HT1080 (cell line): Measurements from ENCODE around the gene MTG2. TPM values are rescaled to one million over a fixed set of nuclear protein-coding genes. Genes with fewer than 3 reads are reported as not detected.

Experiments
- DNase-seq: peaks from one replicate; pipeline ENCODE4 v3.0.0-alpha.2; 2015; ENCODE audit warnings: low read depth
- total RNA-seq: library from RNA; depleted of rRNA; stranded (reverse); fragments of >200 nt; shearing (Covaris generic); gene quantifications from 2 replicates; pipeline ENCODE4 v1.2.3, GENCODE V29; 2014

MTG2 gene
- total RNA-seq, 1 experiment from 2014 or later: 39.1 TPM

DNA sequence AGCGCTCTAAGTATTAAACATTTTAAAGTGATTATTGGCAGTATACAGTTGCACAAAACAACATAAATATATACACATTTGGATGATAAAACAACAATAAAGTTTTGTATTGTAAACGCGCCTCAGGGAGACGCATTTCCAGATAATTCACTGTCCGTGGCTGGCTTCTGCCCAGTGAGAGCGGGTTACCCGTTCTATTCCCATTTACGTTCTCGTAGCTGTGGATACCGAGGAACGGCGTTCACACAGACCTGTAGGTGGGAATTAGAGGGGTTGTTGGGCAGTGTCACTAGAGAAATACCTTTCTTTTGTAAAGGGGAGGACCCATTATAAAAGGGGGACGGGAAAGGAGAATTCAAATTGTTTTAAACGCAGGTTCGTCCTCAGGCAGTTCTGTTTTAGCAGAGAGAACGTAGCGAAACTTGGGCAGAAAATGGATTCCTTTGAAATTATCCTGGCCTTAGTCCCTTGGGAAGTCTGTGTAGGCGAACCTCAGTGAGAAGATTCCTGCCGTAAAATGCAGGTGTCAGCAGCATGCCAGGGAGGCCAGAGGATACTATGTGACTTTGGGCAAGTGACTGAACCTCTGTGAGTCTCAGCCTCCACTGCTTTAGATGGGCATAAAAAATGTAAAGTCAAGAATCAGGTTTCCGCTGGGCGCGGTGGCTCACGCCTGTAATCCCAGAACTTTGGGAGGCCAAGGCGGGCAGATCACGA is 756 bp downstream of the MTG2 start:
- DNase-seq: no peak

DNA sequence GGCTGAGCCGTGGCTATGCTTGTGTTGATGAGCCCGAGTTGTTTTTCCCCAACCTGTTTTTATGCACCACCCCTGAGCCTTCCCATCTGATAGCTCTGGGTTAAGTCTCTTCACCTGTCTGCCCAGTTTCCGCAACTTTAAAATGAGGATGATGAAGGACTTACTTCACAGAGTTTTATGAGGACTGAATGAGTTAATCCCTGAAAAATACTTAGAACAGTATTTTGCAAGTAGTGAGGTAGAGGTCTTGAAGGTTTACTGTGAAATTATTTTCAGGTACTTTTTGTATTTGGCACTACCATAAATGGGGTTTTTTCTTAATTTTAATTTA is 3.2 kb downstream of the MTG2 start:
- no peak for DNase-seq

DNA sequence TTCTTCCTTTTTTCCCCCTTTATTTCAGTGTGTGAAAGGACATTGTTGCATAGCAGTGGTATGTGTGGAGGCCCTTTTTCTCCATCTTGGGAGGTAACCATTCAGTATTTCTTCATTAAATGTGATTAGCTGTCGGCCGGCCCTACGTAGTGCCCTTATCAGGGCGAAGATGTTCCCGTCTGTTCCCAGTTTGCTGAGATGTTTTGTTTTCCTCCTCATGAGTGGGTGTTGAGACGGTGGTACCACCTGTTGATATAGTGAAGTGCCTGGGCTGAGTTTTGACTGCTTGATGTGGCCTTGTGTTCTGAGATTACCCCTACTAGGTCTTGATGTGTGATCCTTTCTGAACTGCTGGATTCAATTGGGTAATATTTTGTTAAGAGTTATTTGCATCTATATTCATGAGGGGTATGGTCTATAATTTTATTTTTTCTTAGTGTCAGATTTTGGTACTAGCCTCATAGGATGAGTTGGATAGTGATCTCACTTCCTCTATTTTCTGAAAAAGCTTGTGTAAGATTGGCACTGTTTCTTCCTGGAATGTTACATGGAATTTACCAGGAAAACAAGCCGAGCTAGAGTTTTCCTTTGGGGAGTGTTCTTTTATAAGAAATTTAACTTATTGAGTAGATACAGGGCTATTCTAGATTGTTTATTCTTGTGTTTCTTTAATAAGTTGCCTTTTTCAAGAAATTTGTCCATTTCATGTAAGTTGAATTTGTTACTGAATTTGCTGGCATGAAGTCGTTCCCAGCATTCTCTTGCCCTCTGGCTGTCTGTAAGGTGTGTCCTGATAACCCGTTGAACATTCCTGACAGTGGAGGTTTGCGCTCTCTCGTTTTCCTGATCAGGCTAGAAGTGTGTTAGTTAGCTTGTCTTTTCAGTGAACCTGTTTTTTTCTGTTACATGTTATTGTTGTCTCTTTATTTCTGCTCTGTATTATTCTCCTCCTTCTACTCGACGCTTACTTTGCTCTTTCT is 4.3 kb downstream of the MTG2 start:
- no peak for DNase-seq

DNA sequence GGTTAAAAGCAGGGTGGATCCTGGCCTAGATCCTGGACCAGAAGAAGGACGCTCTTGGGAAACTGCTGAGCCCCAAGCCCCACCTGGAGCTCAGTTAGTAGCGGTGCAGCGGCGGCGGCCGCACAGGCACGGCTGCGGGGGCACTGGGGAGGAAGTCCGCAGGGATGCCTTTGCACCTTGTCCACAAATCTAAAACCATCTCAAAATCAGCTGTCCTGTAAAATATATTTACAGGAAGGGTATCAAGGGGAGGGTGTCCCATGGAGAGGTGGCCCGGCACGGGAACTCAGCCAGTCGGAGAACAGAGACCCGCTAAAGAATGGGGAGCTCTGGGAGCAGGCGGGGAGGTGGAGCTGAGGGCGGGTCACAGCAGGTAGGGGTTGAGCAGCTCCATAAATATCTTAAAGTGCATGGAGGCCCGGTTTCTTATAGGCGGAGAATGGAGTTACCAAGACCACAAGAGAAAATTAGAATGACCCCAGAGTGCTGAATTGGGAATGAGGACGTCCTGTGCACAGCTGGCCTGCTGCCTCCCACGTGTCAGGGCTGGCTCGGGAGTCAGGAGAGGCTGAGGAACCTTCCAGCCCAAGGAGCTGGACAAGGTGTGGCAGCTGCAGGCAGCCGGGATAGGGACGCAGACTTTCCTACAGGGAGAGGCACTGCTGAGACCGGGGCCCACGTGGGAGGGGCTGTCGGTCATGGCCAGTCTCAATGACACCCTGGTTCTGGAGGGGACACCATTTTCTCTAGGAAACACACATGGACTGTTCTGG is 8.0 kb downstream of the MTG2 start:
- no peak for DNase-seq

DNA sequence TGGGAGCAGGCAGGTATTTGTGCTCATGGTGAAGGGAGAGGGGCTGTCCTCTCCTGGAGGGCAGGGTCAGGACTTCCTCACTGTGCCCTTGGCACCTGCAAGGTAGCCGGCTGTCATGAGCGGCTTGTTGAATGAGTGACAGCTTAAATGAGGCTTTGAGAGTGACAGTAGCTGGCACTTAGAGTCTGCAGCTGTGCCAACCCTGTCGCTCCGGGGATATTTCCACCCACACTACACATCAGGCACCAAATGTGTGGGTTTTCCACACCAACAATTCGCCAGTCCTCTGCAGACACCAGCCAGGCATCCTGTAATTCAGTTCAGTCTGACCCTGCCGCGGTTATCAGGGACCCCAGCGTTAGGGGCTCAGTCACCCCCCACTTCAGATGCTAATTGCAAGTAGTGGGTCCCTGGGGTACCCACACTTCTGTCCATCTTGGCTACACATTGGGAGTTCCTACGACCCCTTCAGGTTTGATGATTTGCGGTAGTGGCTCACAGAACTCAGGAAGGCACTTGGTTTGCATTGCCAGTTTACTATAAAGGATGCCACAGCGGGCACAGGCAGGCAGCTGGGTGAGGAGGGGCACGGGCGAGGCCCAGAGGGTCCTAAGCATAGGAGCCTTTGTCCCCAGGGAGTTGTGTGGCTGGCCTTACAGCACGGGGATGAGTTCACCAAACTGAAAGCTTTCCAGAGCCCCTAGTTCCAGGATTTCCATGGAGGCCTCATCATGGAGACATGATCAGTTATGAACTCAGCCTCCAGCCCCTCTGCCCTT is 9.1 kb downstream of the MTG2 start:
- DNase-seq: no peak

DNA sequence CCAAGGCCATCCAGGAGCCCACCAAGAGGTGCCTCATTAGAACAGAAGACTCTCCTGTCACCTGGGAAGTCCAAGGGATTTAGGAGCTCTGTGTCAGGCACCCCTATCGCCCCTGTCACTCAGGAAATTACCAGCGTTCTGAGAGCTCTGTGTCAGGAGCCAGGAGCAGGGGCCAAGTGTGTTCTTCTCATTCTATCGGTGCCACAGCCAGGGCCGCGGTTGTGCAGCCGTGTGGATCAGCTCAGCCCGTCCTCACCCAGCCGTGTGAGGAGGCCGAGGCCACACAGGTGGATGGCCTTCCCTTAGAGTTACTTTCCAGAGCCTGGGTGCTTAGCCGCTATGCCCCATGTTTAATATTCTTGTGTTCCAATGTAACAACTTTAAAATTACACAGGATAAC is 9.8 kb downstream of the MTG2 start:
- no peak for DNase-seq

DNA sequence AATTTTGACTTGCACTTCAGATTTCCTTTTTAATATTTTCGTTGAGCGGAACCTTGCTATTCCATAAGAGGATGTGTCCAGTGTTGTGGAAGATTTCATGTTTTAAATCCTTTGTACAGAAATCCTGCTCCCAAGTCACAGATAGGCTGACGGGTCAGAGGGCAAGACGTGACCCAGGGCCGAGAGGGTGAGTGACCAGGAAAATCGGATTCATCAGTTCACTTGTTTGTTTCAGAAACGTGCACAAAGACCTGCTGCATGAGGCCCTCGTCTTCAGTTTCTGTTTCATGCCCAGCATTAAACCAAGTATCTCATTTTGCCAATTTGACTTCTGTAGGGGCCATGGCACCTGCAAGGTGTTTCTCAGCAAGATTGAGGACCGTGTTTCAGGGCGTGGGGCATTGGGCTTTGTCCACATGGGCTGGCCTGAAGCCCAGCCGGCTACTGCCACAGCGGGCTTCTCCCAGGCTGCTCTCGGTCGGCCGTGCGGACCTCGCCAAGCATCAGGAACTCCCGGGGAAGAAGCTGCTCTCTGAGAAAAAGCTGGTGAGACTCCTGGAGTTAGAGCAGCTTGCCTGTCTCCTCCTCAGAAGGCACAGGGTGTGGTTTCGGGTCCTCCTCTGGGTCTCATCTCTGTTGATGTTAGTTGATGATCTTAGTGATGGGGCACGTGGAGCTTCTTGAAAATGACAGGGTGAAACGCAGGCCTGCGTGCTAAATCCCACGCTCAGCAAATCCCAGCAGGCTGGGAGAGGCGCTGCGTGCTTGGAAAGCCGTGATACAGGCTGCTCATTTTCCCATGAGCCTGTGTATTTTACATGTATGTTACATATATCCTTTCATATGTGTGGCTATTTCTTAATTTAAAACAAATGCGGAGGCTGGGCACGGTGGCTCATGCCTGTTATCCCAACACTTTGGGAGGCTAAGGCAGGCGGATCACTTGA is 10.5 kb downstream of the MTG2 start:
- DNase-seq: no peak

DNA sequence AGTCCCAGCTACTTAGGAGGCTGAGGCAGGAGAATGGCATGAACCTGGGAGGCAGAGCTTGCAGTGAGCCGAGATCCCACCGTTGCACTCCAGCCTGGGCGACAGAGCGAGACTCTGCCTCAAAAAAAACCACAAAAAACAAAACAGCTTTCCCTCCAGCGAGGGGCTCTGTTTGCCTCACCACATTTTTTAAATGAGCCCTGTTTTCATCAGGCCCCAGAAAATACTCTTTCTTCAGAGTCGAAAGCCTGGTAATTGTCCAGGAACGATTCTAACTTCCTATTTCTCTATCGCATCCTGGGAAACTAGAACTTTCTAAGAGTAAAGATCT is 12.2 kb downstream of the MTG2 start:
- DNase-seq: no peak

DNA sequence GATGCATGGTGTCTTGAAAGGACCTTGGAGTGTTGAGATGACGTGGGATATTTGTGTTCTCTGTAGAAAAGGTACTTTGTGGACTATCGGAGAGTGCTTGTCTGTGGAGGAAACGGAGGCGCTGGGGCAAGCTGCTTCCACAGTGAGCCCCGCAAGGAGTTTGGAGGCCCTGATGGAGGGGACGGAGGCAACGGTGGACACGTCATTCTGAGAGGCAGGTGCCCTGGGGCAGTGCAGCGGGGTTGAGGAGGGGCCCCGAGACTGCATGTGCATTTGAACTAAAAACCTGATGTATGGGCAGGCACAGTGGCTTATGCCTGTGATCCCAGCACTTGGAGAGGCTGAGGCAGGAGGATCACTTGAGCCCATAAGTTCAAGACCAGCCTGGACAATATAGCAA is 12.9 kb downstream of the MTG2 start:
- no peak for DNase-seq

DNA sequence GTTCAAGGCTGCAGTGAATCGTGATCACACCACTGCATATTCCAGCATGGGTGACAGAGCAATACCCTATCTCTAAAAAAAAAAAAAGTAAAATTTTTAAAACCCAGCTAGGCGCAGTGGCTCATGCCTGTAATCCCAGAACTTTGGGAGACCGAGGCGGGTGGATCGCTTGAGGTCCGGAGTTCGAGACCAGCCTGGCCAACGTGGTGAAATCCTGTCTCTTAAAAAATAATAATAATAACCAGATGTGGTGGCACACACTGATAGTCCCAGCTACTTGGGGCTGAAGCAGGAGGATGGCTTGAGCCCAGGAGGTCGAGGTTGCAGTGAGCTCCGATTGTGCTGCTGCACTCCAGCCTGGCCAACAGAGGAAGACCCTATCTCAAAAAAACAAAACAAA is 13.5 kb downstream of the MTG2 start:
- no peak for DNase-seq

DNA sequence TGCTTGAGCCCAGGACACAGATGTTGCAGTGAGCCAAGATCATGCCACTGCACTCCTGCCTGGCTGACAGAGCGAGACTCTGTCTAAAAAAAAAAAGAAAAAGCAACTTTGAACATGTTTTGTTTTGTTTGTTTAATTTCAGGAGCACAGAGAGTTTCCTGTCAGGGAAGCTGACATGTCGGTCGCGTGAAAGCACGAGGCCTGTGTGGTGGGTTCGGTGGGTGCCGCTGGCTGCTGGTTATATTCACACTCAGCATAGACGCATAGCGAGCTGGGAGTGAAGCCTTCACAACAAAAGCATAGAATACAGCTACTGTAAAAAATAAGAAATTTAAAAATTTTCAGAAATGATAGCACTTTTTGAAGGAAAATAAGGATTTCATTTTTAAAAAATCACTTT is 14.5 kb downstream of the MTG2 start:
- DNase-seq: no peak

DNA sequence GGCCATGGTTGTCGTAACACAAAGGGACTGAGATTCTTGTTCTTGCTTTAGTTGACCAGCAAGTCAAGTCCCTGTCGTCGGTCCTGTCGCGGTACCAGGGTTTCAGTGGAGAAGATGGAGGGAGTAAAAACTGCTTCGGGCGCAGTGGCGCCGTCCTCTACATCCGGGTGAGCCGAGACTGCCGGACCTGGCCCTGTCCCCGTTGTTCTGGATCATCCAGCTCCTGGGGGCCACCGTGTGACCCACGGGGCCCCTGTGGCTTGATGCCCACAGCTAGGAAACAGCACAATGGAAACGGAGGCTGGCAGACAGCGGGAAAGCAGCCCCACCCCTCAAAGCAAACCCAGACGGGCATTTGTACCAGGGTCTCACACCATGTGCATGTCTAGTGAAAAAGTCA is 15.0 kb downstream of the MTG2 start:
- DNase-seq: no peak

DNA sequence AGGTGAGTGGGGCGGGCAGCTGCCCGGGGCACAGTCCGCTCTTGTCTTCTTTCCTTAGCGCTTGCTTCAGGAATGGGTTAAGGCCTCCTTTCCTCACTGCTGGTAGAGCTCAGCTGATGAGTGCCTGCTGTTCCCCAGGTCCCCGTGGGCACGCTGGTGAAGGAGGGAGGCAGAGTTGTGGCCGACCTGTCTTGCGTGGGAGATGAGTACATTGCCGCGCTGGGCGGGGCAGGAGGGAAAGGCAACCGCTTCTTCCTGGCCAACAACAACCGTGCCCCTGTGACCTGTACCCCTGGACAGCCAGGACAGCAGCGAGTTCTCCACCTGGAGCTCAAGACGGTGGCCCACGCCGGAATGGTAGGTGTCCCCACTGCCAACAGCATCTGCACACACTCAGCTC is 15.7 kb downstream of the MTG2 start:
- no peak for DNase-seq

DNA sequence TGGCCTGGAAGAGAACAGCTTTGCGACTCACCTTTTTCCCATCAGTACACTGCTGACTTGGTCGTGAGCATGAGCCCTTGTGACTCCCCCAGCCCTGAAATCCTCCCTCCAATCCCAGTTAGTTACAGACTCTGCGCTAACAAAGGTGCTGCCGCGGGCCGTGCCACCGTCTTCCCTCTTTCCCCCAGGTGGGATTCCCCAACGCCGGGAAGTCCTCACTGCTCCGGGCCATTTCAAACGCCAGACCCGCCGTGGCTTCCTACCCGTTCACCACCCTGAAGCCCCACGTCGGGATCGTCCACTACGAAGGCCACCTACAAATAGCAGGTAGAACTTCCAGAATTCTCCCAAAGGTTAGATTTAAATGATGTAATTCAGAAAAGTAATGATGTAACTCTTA is 16.1 kb downstream of the MTG2 start:
- DNase-seq: no peak

DNA sequence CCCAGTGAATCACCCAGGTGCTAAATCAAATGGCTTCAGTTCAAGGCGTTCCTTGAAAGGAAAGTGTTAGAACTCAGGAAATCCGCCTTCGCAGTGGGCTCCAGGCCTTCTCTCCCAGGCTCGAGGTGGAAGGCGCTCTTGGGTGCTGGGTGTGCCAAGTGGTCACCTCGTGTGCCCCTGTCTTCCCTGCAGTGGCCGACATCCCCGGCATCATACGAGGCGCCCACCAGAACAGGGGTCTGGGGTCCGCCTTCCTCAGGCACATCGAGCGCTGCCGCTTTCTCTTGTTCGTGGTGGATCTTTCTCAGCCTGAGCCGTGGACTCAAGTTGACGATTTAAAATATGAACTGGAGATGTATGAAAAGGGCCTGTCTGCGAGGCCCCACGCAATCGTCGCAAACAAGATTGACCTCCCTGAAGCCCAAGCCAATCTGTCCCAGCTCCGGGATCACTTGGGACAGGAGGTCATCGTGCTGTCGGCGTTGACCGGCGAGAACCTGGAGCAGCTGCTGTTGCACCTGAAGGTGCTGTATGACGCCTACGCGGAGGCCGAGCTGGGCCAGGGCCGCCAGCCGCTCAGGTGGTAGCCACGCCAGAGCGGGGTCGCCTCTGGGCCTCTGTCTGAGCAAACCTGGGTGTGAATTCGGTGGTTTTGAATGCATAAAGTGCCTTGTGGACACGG is 17.8 kb downstream of the MTG2 start:
- DNase-seq: no peak

DNA sequence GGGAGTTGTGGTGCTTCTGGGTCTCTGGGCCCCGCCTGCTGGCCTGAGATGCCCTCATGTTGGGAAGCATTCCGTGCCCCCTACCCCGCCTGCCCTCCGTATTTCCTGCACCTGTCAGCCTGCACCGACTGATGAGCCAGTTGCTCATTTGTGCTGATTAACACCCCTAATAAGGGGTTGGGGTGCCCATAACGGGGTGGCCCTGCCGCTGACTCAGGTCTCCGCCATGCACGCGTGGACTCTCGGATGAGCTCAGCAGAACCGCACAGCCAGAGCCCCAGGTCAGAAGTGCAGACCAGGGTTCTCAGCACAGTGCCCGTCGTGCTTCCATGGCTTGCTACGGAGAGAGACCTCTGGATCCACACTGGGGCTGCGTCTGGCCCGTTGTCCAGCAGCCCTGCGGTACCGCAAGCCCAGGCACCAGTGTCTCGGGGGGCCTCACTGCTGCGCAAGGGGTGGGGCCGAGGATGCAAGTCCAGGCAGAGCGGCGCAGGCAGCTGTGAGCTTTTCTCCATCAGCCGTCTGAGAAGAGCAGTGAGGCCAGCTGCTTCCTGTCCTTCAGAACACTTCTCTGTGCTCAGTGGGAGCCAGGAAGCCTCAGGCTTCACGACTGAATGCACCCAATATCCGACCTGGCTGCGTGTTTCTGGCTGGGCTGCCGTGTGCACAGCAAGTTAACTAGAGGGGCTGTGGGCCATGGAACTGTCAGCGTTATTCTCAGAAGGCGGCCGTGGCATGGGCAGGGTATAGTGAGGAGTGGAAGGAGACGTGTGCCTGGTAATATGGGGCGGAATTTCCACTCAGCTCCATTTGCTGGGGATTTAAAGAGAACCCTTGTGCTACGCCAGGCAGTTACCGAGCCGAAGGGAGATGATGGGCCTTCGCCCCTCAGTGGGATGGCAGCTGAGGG is 18.6 kb downstream of the MTG2 start:
- no peak for DNase-seq

DNA sequence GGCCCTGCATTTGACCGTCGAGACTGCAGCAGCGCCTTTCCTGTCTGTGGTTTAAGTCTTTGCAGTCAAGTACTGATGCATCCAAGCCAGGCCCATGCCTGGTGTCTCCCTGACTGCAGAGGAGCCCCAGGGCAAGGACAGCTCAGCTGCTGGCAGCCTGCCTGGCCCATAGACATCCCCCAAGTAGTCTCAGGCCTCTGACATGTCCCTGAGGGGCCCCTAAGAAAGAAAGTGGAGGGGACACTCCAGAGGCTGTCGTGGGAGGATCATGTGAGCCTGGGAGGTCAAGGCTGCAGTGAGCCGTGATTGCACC is 19.2 kb downstream of the MTG2 start:
- no peak for DNase-seq

DNA sequence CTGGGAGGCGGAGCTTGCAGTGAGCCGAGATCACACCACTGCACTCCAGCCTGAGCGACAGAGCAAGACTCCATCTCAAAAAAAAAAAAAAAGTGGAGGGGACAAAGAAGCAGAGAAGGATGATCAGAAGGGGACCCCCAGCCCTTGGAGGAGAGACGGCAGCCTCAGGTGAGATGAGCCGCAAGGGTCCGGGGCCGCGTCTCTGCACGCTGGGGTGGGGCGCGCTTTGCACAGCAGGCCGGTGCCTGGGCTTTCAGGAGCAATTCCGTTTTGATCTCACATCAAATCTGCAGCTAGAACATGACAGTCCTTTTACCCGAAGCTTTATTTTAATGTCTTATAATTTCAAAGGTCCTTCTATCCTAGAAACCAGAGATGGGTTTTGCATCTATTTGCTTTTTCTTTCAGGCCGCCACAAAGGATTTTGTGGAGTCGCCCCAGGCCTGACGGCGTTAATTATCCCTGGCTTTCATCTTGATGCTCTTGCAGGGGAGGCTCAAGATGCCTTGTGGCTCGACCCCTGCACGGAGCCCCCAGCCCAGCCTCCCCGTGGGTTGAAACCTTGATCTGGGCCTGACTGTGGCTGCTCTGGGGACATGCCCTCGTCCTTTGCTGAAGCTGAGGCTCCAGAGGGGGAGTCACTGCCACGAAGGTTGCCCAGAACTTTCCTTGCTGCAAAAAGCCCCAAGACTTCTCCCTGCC is 20.0 kb downstream of the MTG2 start:
- DNase-seq: no peak
